ENCODE results near the gene GABRG3. TPM values are rescaled to one million over a fixed set of nuclear protein-coding genes. Genes with fewer than 3 reads are reported as not detected.

Gene GABRG3
- total RNA-seq, 1 experiment from 2014 or later: 3.4 TPM

DNA sequence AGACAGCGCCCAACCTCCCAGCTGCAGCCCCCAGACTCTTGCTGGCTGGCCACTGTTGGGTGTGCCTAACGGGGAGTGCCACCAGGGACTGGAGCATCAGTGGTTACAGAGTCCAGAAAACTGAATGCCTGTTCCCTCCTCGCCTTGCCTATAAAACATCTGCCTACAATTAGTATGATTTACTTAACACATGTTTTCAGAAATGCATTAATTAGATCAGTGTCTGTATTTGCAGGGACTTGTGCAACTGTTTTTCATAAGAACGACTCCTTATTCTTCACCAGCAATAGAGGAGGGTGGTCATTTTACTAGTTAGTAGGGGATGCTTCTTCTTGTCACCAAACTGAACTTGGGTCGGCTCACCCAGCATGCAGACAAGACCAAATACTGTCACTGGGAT lies 248.7 kb downstream of the GABRG3 start:
- no peak for DNase-seq (ENCODE audit: low spot score)
- in situ Hi-C loops (cut with HindIII; ENCODE audit: low sequenced_read_pairs): no loop called here

DNA sequence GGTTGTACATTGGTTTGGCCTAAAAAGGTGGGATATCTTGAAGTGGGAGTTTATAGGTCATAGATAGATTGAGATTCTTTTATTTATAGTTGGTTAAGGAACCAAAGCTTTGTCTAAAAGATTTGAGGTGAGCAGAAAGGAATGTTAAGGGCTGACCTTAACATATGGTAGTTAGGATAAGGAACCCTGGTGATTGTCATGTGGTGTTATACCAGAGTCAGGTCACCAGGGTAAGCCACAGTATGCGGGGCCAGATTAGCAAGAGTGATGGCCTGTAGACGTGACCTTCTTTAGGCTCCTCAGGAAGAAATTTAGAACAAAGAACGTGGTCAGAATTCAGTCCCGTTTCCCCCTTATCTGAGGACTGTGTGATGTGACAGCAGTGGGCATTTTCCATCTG lies 249.2 kb downstream of the GABRG3 start:
- DNase-seq (ENCODE audit: low spot score): no peak
- in situ Hi-C loops (cut with HindIII; ENCODE audit: low sequenced_read_pairs): no loop called here

DNA sequence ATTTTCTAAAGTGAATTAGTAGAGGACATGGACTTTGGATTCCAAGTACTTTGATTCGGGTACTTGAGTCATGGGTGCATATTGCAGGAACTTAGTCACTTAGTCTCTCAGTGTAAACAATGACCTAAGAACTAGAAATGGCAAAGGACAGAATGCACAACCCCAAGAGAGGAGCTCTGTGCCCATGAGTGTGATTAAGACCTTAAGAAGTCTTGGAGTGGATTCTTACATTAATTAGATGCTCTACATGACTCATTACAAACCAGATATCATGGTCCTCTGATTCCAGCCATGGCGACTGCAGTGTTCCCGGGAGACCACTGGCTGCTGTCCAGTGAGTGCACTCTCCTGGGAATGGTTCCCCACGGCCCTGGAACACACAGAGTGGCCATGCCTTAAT lies 251.5 kb downstream of the GABRG3 start:
- in situ Hi-C loops (cut with HindIII; ENCODE audit: low sequenced_read_pairs): no loop called here
- no peak for DNase-seq (ENCODE audit: low spot score)

DNA sequence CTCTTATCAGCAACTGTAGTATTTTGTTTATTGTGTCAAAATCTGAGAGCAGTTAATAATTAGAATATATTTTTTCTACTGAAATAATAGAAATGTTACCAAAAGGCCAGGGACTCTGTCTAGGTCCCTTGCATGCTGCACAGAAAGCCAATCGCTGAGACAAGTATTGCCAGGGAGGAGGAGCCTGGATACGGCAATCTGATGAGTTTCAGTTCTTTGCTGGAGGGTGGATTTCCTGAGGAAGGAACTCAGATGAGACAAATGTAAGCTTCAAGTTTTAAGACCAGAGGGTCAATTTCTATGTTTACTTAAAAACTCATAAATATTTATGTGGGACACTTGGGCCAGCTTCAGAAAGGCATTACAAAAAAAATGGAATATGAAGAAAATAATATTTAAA lies 252.2 kb downstream of the GABRG3 start:
- DNase-seq (ENCODE audit: low spot score): no peak
- in situ Hi-C loops (cut with HindIII; ENCODE audit: low sequenced_read_pairs): no loop called here

GRCh38 chr15:27231811-27232210 lies 260.8 kb downstream of the GABRG3 start:
- no peak for DNase-seq (ENCODE audit: low spot score)
- in situ Hi-C loops (cut with HindIII; ENCODE audit: low sequenced_read_pairs): no loop called here

DNA sequence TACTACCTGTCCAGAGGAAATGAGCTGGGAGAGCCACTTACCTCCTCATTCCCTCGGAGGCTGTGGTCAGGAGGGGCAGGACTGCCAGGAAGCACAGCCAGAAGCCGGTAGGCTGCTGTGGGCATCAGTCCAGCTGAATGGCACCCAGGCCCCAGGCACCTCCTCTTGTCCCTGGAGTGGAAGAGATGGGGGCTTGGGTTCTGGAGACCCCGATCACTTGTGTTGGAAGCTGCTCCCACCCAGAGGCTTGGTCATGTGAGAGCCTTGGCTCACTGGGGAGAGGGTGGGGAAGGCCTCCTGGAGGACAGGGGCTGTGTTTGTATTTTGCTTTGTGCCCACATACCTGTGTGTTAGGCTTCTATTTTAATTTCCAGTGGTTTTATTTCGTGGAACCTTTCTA lies 261.9 kb downstream of the GABRG3 start:
- DNase-seq (ENCODE audit: low spot score): no peak
- in situ Hi-C loops (cut with HindIII; ENCODE audit: low sequenced_read_pairs): no loop called here

- in situ Hi-C loops (cut with HindIII; ENCODE audit: low sequenced_read_pairs): no loop called here
- no peak for DNase-seq (ENCODE audit: low spot score)
Observed at GRCh38 chr15:27234593-27234992, 263.6 kb downstream of the GABRG3 start.

DNA sequence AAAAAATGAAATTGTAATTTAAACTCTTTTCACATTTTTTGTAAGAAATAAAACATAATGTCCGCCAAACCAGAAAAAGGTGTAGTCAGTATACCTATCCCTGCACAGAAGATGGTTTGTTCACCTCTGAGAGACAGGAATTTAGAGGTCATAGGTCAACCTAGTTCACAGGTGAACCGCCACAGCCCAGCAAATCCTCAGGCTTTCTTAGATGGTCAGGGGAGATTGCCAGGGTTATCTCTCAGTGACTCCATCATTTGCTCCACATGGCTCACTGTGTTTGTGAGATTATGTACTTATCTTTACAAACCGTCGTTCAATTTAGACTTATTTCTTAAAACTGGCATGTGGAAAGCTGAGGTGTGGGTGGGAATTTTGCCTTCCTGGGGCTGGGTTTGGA lies 264.2 kb downstream of the GABRG3 start:
- in situ Hi-C loops (cut with HindIII; ENCODE audit: low sequenced_read_pairs): no loop called here
- DNase-seq (ENCODE audit: low spot score): no peak

- in situ Hi-C loops (cut with HindIII; ENCODE audit: low sequenced_read_pairs): no loop called here
- no peak for DNase-seq (ENCODE audit: low spot score)
Observed at GRCh38 chr15:27235681-27236080, 264.7 kb downstream of the GABRG3 start.

GRCh38 chr15:27237319-27237939 lies 266.4 kb downstream of the GABRG3 start:
- in situ Hi-C loops (cut with HindIII; ENCODE audit: low sequenced_read_pairs): no loop called here
- DNase-seq (ENCODE audit: low spot score): no peak

DNA sequence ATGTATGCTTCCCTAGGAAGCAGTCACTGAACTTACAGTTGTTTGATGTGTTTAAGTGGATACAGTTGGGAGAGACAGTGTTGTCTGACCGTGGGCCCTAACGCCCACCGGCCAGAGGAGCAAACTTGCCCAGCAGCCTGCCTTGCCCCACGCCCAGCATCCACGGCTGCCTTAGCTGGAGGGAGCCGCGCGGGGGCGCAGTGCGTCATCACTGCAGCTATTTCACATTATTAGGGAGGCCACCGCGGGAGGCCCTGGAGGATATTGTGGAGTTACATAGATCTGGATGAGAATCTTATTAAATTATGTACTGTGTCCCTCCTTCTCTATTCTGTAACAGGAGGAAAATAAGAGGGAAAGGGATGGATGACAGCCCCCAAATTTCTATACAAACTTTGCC lies 267.2 kb downstream of the GABRG3 start:
- in situ Hi-C loops (cut with HindIII; ENCODE audit: low sequenced_read_pairs): no loop called here
- no peak for DNase-seq (ENCODE audit: low spot score)

GRCh38 chr15:27238707-27239423 lies 267.9 kb downstream of the GABRG3 start:
- no peak for DNase-seq (ENCODE audit: low spot score)
- in situ Hi-C loops (cut with HindIII; ENCODE audit: low sequenced_read_pairs): no loop called here

DNA sequence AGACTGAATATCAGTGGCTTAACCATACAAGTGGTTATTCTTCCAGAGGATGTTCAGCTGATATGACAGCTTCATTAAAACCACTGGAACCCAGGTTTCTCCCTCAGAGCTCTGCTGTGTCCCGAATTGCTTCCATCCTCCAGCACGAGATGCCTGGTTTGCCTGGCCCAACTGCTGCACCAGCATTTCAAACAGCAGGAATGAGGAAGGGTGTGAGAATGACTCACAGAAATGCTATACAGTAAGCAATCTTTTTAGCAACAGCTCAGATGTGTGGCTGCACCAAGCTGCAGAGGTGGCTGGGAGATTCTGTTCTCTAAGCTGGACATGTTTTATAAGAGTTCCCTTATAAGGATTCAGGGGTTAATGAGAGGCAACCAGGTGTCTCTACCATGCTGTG lies 271.0 kb downstream of the GABRG3 start:
- in situ Hi-C loops (cut with HindIII; ENCODE audit: low sequenced_read_pairs): no loop called here
- no peak for DNase-seq (ENCODE audit: low spot score)

- no peak for DNase-seq (ENCODE audit: low spot score)
- in situ Hi-C loops (cut with HindIII; ENCODE audit: low sequenced_read_pairs): no loop called here
Observed at GRCh38 chr15:27244047-27244446, 273.1 kb downstream of the GABRG3 start.

DNA sequence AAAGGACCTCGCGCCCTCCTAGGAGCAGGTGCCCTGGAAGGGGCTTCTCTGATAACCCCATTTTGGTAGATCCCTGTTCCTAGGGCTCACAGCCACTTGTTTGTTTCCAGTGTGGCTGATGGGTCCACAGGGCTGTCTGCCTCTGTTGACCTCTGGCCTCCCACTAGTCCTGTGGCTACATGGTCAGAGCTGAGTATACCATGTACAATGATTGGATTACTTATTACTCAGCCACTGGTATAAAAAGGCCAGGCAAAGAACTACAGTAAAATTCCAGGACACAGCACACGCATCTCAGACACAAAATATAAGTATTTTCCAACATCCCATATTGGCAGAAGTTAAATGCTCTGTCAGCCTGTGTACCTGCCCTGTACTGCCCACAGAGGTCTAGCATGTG lies 277.3 kb downstream of the GABRG3 start:
- in situ Hi-C loops (cut with HindIII; ENCODE audit: low sequenced_read_pairs): no loop called here
- no peak for DNase-seq (ENCODE audit: low spot score)

- no peak for DNase-seq (ENCODE audit: low spot score)
- in situ Hi-C loops (cut with HindIII; ENCODE audit: low sequenced_read_pairs): no loop called here
Observed at GRCh38 chr15:27249046-27249759, 278.2 kb downstream of the GABRG3 start.

- DNase-seq (ENCODE audit: low spot score): no peak
- in situ Hi-C loops (cut with HindIII; ENCODE audit: low sequenced_read_pairs): no loop called here
Observed at GRCh38 chr15:27249760-27250109, 278.8 kb downstream of the GABRG3 start.

DNA sequence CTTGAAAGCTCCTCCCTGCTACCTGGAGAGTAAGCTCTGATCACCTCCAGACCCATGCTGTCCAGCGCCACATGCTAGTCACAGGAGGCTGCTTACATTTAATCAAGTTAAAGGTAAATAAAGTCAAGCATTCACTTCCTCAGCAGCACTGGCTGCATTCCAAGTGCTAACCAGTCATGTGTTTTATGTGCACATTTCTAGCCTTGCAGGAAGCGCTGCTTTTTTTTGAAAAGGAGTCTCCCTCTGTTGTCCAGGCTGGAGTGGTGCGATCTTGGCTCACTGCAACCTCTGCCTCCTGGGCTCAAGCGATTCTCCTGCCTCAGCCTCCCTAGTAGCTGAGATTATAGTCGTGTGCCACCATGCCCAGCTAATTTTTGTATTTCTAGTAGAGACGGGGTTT lies 279.2 kb downstream of the GABRG3 start:
- in situ Hi-C loops (cut with HindIII; ENCODE audit: low sequenced_read_pairs): no loop called here
- no peak for DNase-seq (ENCODE audit: low spot score)

DNA sequence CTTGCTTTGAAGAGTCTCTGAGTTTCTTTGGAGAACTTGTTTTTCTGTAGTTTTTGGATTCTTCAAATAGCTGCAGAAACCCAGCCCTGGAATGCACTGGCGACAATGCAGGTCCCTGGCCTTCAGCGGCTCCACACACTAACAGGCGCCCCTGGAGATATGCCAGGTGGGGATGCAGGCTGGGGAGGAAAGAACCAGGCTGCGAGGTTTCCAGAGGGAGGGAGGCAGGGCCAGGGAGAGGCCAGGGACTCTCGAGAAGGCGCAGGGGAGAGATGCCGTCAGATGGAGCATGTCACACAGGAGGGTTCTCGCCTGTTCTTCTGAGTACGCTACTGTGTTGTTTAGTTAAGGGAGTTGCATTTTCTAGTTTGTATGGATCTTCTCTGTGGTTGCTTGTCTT lies 283.1 kb downstream of the GABRG3 start:
- in situ Hi-C loops (cut with HindIII; ENCODE audit: low sequenced_read_pairs): no loop called here
- DNase-seq (ENCODE audit: low spot score): no peak

DNA sequence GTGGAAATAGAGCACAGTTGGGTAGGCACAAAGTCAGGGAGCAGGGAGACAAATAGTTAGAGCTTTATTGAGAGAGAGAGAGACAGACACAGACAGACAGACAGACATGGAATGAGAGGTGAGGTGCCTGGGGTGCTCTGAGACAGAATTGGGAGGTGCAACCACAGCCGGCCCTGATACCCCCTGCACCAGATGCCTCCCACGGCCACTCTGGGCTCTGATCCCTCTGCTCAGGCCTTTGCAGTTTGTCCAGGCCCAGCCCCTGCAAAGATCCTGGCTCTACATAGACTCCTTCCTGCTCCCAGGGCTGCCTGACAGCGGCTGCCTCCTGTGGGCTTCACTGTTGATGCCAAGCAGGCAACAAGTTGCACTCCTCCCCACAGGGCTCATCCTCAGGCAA lies 283.8 kb downstream of the GABRG3 start:
- in situ Hi-C loops (cut with HindIII; ENCODE audit: low sequenced_read_pairs): no loop called here
- DNase-seq (ENCODE audit: low spot score): no peak

GRCh38 chr15:27256446-27256845 lies 285.5 kb downstream of the GABRG3 start:
- in situ Hi-C loops (cut with HindIII; ENCODE audit: low sequenced_read_pairs): no loop called here
- DNase-seq (ENCODE audit: low spot score): no peak
